Nephron progenitor cell (in vitro differentiated cells): ENCODE data around the gene RBM38.

Experiments
- DNase-seq: peaks from one replicate; pipeline ENCODE4 v3.0.0; 2021
- H3K27ac Mint-ChIP-seq: 2 replicates; pipeline ENCODE4 v1.8.0; 2021; ENCODE audit warnings: mild to moderate bottlenecking, moderate library complexity, mixed read lengths
- H3K27me3 Mint-ChIP-seq: 2 replicates; pipeline ENCODE4 v1.8.0; 2021; ENCODE audit warnings: mild to moderate bottlenecking, low read depth, mixed read lengths; ENCODE audit not compliant: poor library complexity
- H3K36me3 Mint-ChIP-seq: 2 replicates; pipeline ENCODE4 v1.8.0; 2021; ENCODE audit warnings: low read depth, mixed read lengths
- H3K4me1 Mint-ChIP-seq: 2 replicates; pipeline ENCODE4 v1.8.0; 2021; ENCODE audit warnings: mixed read lengths
- H3K4me3 Mint-ChIP-seq: 2 replicates; pipeline ENCODE4 v1.8.0; 2021; ENCODE audit warnings: mild to moderate bottlenecking, moderate library complexity, mixed read lengths
- H3K9me3 Mint-ChIP-seq: 2 replicates; pipeline ENCODE4 v1.8.0; 2021; ENCODE audit warnings: mild to moderate bottlenecking, moderate library complexity, mixed read lengths
- CTCF ChIP-seq: fragments of 200-600 bp; sonication (generic); IDR thresholded peaks from 2 replicates; pipeline ENCODE4 v1.5.0; 2021; ENCODE audit warnings: antibody characterized with exemption

RBM38 gene

DNA sequence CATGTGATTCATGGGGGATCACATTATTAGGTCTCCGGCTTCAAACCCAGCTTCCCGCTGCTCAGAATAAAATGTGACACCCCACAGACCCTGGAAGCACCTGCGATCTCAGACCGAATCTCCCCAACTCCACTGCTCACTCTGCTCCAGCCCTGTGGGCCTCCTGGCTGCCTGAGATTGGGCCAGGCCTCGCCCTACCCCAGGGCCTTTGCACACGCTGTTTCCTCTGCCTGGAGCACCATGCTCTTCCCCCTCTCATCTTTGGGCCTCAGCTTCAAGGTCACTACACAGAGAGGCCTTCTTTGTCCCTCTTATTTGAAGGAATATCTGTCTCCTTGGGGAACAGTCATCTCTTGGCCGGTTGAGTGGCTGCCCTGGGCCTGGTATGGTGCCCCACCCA is 48.8 kb downstream of the RBM38 start:
- TF ChIP-seq CTCF, result no peak
- peak overlapping the region; percentile 82 for H3K27ac Mint-ChIP-seq
- DNase-seq, result no peak
- H3K4me3 Mint-ChIP-seq, result peak overlapping the region; percentile 38
- H3K36me3 Mint-ChIP-seq, result no peaks in the 10 kb centered on the region
- no peaks in the 10 kb centered on the region for H3K27me3 Mint-ChIP-seq
- H3K9me3 Mint-ChIP-seq, result peaks cover 9% of the 10 kb centered on the region
- H3K4me1 Mint-ChIP-seq, result peaks cover 66% of the 10 kb centered on the region

DNA sequence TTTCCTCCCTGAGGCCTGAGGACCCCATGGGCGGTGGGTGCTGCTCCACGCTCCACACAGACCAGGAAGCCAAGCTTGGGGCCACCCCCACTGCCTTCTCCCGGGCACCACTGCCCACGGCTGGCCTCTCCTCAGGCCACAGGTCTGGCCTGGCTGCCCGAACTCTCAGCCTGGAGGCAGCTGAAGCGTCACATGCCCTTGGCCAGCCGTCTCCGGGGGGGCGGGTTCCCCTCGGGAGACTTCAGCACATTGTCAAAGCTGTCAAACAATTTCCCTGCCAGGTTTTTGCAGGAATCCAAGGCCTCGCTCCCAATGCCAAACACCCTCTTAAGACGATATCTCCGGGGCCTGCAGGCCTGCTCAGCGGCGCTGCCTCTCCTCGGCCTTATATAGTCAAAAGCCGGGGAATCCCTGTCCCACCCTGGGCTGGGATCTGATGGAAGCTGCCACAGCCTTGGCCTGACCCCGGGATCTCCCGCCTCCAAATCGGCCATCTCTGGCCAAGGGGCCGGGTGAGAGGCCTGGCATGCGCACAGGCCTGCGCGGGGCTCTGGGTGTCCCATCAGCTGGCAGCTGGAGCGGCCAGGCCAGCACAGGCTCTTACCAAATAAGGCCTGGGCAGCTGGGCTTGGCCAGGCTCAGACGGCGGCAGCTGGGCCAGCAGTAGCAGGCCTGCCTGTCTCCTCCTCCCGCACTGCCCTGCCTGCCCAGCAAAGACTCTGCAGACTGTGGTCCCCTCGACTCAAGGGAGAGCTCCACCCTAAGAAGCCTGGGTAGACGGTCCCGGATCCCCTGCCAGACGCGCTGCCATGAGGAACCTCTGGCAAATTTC is 49.7 kb downstream of the RBM38 start:
- Mint-ChIP-seq H3K4me1 (peaks cover 64% of the 10 kb centered on the region), H3K27ac (peak overlapping the region; percentile 94), H3K4me3 (no peak overlapping the region), H3K36me3 (no peaks in the 10 kb centered on the region), H3K27me3 (no peaks in the 10 kb centered on the region), H3K9me3 (peaks cover 14% of the 10 kb centered on the region)
- no peak for DNase-seq
- no peak for TF ChIP-seq CTCF

- no peak for DNase-seq
- TF ChIP-seq CTCF, result no peak
- Mint-ChIP-seq H3K27ac (peak overlapping the region; percentile 94), H3K27me3 (peaks cover 4% of the 10 kb centered on the region), H3K4me3 (no peak overlapping the region), H3K4me1 (peaks cover 68% of the 10 kb centered on the region), H3K36me3 (no peaks in the 10 kb centered on the region), H3K9me3 (peaks cover 14% of the 10 kb centered on the region)
These were observed 50.4 kb downstream of the RBM38 start for GRCh38 chr20:57441510-57442154.

DNA sequence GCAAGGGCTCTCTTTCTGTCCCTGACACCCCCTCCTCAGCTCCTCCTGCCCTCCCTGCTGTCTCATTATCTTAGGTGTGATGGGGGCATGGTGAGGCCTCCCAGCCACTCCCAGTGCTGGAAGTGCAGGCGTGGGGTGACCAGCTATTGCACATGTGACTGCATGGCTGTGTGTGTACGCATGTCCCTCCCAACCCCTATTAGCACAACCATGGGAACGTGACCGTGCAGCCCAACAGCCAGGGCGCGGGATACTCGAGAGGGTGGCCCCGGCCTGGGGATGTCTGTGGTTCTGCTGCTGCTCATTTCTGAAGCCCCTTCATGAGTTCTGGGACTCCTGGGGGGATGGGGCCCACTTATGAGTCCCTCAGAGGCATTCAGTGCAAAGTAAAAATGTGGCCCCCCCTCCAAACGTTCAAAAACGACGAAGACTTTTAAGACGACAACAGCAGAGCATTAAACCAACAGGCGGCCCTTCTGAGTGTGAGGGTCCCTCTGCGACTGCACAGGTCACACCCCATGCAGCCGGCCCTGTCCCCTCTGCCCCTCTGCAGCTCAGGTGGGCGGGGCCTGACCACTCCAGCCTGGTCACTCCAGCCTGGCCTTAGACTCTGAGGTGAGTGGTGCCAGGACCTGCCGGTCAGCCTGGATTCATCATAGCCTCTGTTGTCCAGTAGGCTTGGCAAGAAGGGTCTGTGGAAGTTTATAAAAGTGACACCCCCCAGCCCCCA is 51.1 kb downstream of the RBM38 start:
- no peak for TF ChIP-seq CTCF
- no peak overlapping the region for H3K4me3 Mint-ChIP-seq
- H3K27me3 Mint-ChIP-seq, result peaks cover 4% of the 10 kb centered on the region
- no peaks in the 10 kb centered on the region for H3K36me3 Mint-ChIP-seq
- no peak overlapping the region for H3K27ac Mint-ChIP-seq
- H3K9me3 Mint-ChIP-seq, result peaks cover 10% of the 10 kb centered on the region
- H3K4me1 Mint-ChIP-seq, result peaks cover 75% of the 10 kb centered on the region
- DNase-seq, result peak; percentile 35

- no peak overlapping the region for H3K27ac Mint-ChIP-seq
- no peak overlapping the region for H3K4me3 Mint-ChIP-seq
- peaks cover 71% of the 10 kb centered on the region for H3K4me1 Mint-ChIP-seq
- no peak for TF ChIP-seq CTCF
- H3K36me3 Mint-ChIP-seq, result no peaks in the 10 kb centered on the region
- no peak for DNase-seq
- peaks cover 4% of the 10 kb centered on the region for H3K27me3 Mint-ChIP-seq
- peaks cover 8% of the 10 kb centered on the region for H3K9me3 Mint-ChIP-seq
These were observed 51.7 kb downstream of the RBM38 start for GRCh38 chr20:57442888-57443239.
